ENCODE data around the gene SZT2. TPM values are rescaled to one million over a fixed set of nuclear protein-coding genes. Genes with fewer than 3 reads are reported as not detected.

SZT2 gene
- total RNA-seq, 1 experiment from 2014 or later, result 12.2 TPM

DNA sequence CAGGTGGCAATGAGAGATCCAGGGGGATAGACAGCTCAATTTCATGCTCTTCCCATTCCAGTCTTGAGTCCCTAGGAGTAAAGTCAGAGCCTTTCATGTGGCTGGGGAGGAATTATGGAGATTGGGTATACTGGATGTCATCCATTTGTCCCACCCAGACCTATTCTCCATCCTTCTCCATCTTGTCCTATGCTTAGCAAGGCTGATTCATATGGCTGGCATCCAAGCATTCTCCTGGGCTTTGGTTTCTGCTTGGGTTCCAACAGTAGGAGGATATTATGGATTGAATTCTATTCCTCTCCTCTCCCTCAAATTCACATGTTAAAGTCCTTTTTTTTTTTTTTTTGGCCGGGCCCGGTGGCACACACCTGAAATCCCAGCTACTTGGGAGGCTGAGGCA is 34.8 kb upstream of the SZT2 start:
- Histone ChIP-seq H3K4me3 (ENCODE audit: insufficient read depth, low read depth, low read length) (no peak overlapping the region), H3K36me3 (replicated peaks; ENCODE audit: control insufficient read depth, insufficient read depth, low read length) (peaks cover 2% of the 10 kb centered on the region), H3K27me3 (ENCODE audit: control insufficient read depth, insufficient read depth, low read length) (no peaks in the 10 kb centered on the region; the same call in 1 of the 2 replicates)
- no peak for DNase-seq

GRCh38 chr1:43357251-43357650 is 32.4 kb upstream of the SZT2 start:
- H3K36me3 ChIP-seq (replicated peaks; ENCODE audit: control insufficient read depth, insufficient read depth, low read length), result peaks cover 26% of the 10 kb centered on the region
- H3K4me3 ChIP-seq (ENCODE audit: insufficient read depth, low read depth, low read length), result no peak overlapping the region
- DNase-seq, result no peak
- H3K27me3 ChIP-seq (ENCODE audit: control insufficient read depth, insufficient read depth, low read length), result no peaks in the 10 kb centered on the region

DNA sequence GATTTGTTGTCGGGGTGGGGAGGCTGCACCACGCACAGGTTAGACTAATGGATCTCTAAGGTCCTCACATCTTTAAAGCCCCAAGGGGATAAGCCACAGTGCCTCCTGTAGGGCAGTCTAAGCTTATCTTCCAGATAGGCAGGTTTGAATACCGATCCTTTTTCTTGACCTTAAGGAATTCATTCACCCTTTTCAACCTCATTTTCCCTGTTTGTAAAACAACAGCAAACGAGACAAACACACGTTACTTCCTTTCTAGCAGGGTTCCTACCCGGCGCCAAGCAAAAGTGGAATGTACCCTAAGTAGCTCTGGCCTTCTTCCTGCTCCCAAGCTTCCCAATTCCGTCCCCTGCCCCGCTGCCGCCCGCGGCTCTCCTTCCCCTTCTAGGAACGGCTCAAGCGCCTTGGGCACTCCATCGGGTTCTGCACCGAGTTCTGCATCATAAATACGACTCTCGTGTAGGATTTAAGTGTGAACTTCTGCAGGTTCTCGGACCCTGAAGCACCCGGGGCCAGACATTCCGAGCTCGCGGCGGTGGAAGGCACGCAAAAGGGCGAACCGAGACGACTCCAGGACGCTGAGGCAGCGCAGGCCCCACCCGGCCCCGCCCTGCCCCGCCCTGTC is 31.5 kb upstream of the SZT2 start:
- peak overlapping the region; percentile 100 for H3K4me3 ChIP-seq (ENCODE audit: insufficient read depth, low read depth, low read length)
- peak; percentile 84 for DNase-seq
- no peaks in the 10 kb centered on the region for H3K27me3 ChIP-seq (ENCODE audit: control insufficient read depth, insufficient read depth, low read length)
- peaks cover 30% of the 10 kb centered on the region for H3K36me3 ChIP-seq (replicated peaks; ENCODE audit: control insufficient read depth, insufficient read depth, low read length)

DNA sequence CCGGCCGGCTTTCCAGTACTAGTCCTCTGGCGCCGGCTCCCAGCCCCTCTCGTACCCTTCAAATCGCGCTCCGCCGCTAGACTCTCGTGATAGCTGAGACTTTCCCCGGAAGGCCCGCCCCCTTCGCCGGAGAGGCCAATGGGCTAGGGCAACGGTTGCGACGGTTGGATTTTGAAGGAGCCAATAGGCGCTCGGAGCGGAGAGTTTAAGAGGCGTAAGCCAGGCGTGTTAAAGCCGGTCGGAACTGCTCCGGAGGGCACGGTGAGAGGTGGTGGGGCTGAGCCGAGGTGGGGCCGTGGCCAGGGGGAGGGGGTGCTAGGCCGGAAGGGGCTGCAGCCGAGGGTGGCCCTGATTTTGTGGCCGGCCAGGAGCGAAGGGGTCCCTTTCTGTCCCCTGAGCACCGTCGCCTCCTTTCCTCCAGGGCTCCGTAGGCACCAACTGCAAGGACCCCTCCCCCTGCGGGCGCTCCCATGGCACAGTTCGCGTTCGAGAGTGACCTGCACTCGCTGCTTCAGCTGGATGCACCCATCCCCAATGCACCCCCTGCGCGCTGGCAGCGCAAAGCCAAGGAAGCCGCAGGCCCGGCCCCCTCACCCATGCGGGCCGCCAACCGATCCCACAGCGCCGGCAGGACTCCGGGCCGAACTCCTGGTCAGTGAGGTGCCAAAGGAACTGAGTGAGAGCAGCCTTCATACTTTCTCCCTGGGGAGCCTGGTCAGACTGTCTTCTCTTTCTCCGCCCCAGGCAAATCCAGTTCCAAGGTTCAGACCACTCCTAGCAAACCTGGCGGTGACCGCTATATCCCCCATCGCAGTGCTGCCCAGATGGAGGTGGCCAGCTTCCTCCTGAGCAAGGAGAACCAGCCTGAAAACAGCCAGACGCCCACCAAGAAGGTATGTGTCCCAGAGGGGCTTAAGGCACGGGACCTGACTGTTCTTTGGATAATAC is 30.7 kb upstream of the SZT2 start, which contains the start of gene CDC20:
TSS of gene CDC20 (plus strand) at position 236 of the 948 bp plus-strand sequence. CDS start at position 471, 235 bp downstream.
- Histone ChIP-seq H3K36me3 (replicated peaks; ENCODE audit: control insufficient read depth, insufficient read depth, low read length) (peaks cover 35% of the 10 kb centered on the region), H3K4me3 (ENCODE audit: insufficient read depth, low read depth, low read length) (peak within 1 kb of the TSS; percentile 100), H3K27me3 (ENCODE audit: control insufficient read depth, insufficient read depth, low read length) (no peaks in the 10 kb centered on the region)
- peak; percentile 97 for DNase-seq

DNA sequence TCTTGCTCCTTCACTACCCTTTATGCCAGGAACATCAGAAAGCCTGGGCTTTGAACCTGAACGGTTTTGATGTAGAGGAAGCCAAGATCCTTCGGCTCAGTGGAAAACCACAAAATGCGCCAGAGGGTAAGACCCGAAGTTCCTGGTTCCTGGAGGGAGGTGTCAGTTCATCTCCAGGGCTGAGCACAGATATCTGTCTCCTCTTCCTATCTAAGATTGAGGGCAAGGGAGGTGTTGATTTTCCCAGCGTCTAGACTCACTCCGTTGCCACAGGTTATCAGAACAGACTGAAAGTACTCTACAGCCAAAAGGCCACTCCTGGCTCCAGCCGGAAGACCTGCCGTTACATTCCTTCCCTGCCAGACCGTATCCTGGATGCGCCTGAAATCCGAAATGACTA is 30.0 kb upstream of the SZT2 start:
- peaks cover 41% of the 10 kb centered on the region for H3K36me3 ChIP-seq (replicated peaks; ENCODE audit: control insufficient read depth, insufficient read depth, low read length)
- peak; percentile 25 for DNase-seq
- peak overlapping the region; percentile 100 for H3K4me3 ChIP-seq (ENCODE audit: insufficient read depth, low read depth, low read length)
- H3K27me3 ChIP-seq (ENCODE audit: control insufficient read depth, insufficient read depth, low read length), result no peaks in the 10 kb centered on the region

- Histone ChIP-seq H3K4me3 (ENCODE audit: insufficient read depth, low read depth, low read length) (peak overlapping the region; percentile 100; the same call in 1 of the 2 replicates), H3K36me3 (replicated peaks; ENCODE audit: control insufficient read depth, insufficient read depth, low read length) (peaks cover 41% of the 10 kb centered on the region), H3K27me3 (ENCODE audit: control insufficient read depth, insufficient read depth, low read length) (no peaks in the 10 kb centered on the region; the same call in 1 of the 2 replicates)
- no peak for DNase-seq
Measured at GRCh38 chr1:43360616-43361015, 29.1 kb upstream of the SZT2 start.

GRCh38 chr1:43363283-43363934 is 26.3 kb upstream of the SZT2 start:
- peaks cover 41% of the 10 kb centered on the region for H3K36me3 ChIP-seq (replicated peaks; ENCODE audit: control insufficient read depth, insufficient read depth, low read length)
- DNase-seq, result peak; percentile 31
- H3K27me3 ChIP-seq (ENCODE audit: control insufficient read depth, insufficient read depth, low read length), result no peaks in the 10 kb centered on the region; the same call in 1 of the 2 replicates
- H3K4me3 ChIP-seq (ENCODE audit: insufficient read depth, low read depth, low read length), result no peak overlapping the region

- Histone ChIP-seq H3K27me3 (ENCODE audit: control insufficient read depth, insufficient read depth, low read length) (no peaks in the 10 kb centered on the region; the same call in 1 of the 2 replicates), H3K4me3 (ENCODE audit: insufficient read depth, low read depth, low read length) (no peak overlapping the region), H3K36me3 (replicated peaks; ENCODE audit: control insufficient read depth, insufficient read depth, low read length) (peaks cover 41% of the 10 kb centered on the region)
- DNase-seq, result peak; percentile 41
Measured at GRCh38 chr1:43363935-43364525, 25.7 kb upstream of the SZT2 start.

GRCh38 chr1:43365678-43366077 is 24.0 kb upstream of the SZT2 start:
- Histone ChIP-seq H3K27me3 (ENCODE audit: control insufficient read depth, insufficient read depth, low read length) (no peaks in the 10 kb centered on the region; the same call in 1 of the 2 replicates), H3K4me3 (ENCODE audit: insufficient read depth, low read depth, low read length) (no peak overlapping the region), H3K36me3 (replicated peaks; ENCODE audit: control insufficient read depth, insufficient read depth, low read length) (peaks cover 31% of the 10 kb centered on the region)
- DNase-seq, result no peak

GRCh38 chr1:43366179-43366578 is 23.5 kb upstream of the SZT2 start:
- Histone ChIP-seq H3K27me3 (ENCODE audit: control insufficient read depth, insufficient read depth, low read length) (no peaks in the 10 kb centered on the region; the same call in 1 of the 2 replicates), H3K36me3 (replicated peaks; ENCODE audit: control insufficient read depth, insufficient read depth, low read length) (peaks cover 26% of the 10 kb centered on the region), H3K4me3 (ENCODE audit: insufficient read depth, low read depth, low read length) (peak overlapping the region; percentile 72; the same call in 1 of the 2 replicates)
- DNase-seq, result peak; percentile 81

DNA sequence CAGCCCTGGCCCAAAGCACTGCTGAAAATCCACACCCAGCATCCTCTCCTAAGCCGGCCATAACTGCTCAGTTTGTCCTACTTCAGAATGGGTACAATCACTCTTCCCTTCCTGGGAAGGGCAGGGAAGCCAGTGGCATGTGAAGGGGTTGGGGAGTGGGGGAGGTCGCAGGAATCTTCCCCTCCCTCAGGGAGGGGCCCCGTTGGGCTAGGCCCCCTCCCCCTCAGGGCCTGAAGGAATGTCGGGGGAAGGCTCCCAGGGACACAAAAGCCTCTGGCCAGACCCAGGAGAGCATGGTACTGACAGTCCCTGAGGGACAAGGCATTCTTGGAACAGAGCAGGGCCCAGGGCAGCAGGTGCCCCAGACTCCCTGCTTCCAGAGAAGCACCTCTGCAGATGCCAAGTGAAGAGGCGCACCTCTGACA is 23.1 kb upstream of the SZT2 start:
- H3K36me3 ChIP-seq (replicated peaks; ENCODE audit: control insufficient read depth, insufficient read depth, low read length), result peaks cover 21% of the 10 kb centered on the region
- H3K4me3 ChIP-seq (ENCODE audit: insufficient read depth, low read depth, low read length), result peak overlapping the region; percentile 72
- DNase-seq, result peak; percentile 80
- no peaks in the 10 kb centered on the region; the same call in 1 of the 2 replicates for H3K27me3 ChIP-seq (ENCODE audit: control insufficient read depth, insufficient read depth, low read length)

GRCh38 chr1:43367026-43367903 is 22.4 kb upstream of the SZT2 start:
- Histone ChIP-seq H3K4me3 (ENCODE audit: insufficient read depth, low read depth, low read length) (peak overlapping the region; percentile 72), H3K36me3 (replicated peaks; ENCODE audit: control insufficient read depth, insufficient read depth, low read length) (peaks cover 15% of the 10 kb centered on the region), H3K27me3 (ENCODE audit: control insufficient read depth, insufficient read depth, low read length) (no peaks in the 10 kb centered on the region; the same call in 1 of the 2 replicates)
- peak; percentile 87 for DNase-seq

- peaks cover 12% of the 10 kb centered on the region for H3K36me3 ChIP-seq (replicated peaks; ENCODE audit: control insufficient read depth, insufficient read depth, low read length)
- no peaks in the 10 kb centered on the region; the same call in 1 of the 2 replicates for H3K27me3 ChIP-seq (ENCODE audit: control insufficient read depth, insufficient read depth, low read length)
Measured at GRCh38 chr1:43367904-43368645, 21.6 kb upstream of the SZT2 start, which contains the start of gene ELOVL1. ELOVL1 (minus strand) TSS chr1:43368011; CDS start chr1:43365609, 2,402 bp downstream.

More at GRCh38 chr1:43367904-43368645, 21.6 kb upstream of the SZT2 start, which contains the start of gene ELOVL1:
- DNase-seq, result peak; percentile 99
- H3K4me3 ChIP-seq (ENCODE audit: insufficient read depth, low read depth, low read length), result peak within 1 kb of the TSS; percentile 72

Data from H7 (cell line).